ENCODE data around the gene CLTRN. TPM values are rescaled to one million over a fixed set of nuclear protein-coding genes. Genes with fewer than 3 reads are reported as not detected.

Gene CLTRN
- total RNA-seq, 2 donors from 2014 or later = 1.8 to 8.5 TPM

DNA sequence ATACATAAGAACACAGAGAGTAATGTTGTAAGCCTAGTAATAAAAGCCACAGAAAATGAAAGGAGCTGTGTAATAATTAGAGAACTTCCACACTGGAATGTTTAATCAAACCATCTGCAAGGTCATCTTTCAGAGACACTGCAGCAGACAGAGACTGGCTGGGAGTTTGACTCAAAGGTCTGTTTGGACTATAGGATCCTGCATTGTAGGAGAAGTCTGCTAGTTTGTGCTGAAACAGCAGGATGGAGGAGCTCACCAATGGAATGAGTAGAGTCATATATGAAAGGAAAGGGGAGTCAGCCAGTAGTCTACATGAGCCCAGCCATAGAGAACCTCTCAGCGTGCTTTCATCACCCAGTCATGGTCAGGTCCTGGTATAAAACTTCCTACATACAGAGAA lies 59.4 kb downstream of the CLTRN start:
- DNase-seq = no peak
- TF ChIP-seq, protein P1, sequence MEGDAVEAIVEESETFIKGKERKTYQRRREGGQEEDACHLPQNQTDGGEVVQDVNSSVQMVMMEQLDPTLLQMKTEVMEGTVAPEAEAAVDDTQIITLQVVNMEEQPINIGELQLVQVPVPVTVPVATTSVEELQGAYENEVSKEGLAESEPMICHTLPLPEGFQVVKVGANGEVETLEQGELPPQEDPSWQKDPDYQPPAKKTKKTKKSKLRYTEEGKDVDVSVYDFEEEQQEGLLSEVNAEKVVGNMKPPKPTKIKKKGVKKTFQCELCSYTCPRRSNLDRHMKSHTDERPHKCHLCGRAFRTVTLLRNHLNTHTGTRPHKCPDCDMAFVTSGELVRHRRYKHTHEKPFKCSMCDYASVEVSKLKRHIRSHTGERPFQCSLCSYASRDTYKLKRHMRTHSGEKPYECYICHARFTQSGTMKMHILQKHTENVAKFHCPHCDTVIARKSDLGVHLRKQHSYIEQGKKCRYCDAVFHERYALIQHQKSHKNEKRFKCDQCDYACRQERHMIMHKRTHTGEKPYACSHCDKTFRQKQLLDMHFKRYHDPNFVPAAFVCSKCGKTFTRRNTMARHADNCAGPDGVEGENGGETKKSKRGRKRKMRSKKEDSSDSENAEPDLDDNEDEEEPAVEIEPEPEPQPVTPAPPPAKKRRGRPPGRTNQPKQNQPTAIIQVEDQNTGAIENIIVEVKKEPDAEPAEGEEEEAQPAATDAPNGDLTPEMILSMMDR (conservative IDR thresholded peaks at IDR 0.05) = no peak
- Mint-ChIP-seq H3K36me3 (ENCODE audit: low read depth) (no peaks in the 10 kb centered on the region), H3K4me1 (peaks cover 27% of the 10 kb centered on the region), H3K9me3 (no peaks in the 10 kb centered on the region), H3K27me3 (ENCODE audit: insufficient read depth) (no peaks in the 10 kb centered on the region), H3K4me3 (no peak overlapping the region), H3K27ac (no peak overlapping the region)
- Histone ChIP-seq H3K27ac (ENCODE audit: low read depth, low read length) (no peak overlapping the region), H3K36me3 (ENCODE audit: control insufficient read depth, insufficient read depth, low read length) (no peaks in the 10 kb centered on the region), H3K9me3 (ENCODE audit: control insufficient read depth, low read length) (no peaks in the 10 kb centered on the region), H3K27me3 (ENCODE audit: control insufficient read depth, insufficient read depth, low read length, poor library complexity, severe bottlenecking) (no peaks in the 10 kb centered on the region), H3K9ac (ENCODE audit: extremely low read depth, low read length, poor library complexity, severe bottlenecking) (no peak overlapping the region), H3K4me1 (ENCODE audit: control insufficient read depth, insufficient read depth, low read length) (no peaks in the 10 kb centered on the region), H3K4me3 (ENCODE audit: low read length) (no peak overlapping the region)
- WGBS, 2 experiments (ENCODE audit: insufficient coverage in 1 of 2, insufficient read length in 1 of 2) = 100% methylated on average over 1 of the region's 1 CpG; no CpG with 5 or more reads in 1 of the 2 experiments

DNA sequence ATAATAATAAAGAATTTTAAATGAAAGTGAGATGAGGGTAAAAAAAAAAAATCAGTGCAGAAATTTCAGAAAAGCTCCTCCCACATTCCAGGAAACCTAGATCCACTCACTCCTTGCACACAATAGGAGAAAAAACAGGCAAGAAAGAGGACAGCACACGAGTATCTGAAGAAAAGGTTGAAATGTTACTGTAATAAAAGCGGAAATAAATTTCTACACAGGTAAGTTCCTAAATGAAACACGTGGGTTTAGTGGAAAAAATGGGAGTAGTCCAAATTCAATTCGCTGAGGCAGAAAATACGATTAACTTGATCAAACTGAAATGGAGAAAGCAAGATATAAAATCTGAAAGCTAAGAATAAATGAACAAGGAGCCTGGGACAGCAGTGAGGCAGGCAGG lies 61.8 kb downstream of the CLTRN start:
- 90 to 100% methylated on average over 3 to 5 of the region's 5 CpGs for WGBS, 2 experiments (ENCODE audit: insufficient coverage in 1 of 2, insufficient read length in 1 of 2)
- Mint-ChIP-seq H3K36me3 (ENCODE audit: low read depth) (no peaks in the 10 kb centered on the region), H3K27ac (no peak overlapping the region), H3K27me3 (ENCODE audit: insufficient read depth) (no peaks in the 10 kb centered on the region), H3K4me1 (peaks cover 32% of the 10 kb centered on the region), H3K9me3 (no peaks in the 10 kb centered on the region), H3K4me3 (no peak overlapping the region)
- no peak overlapping the region for H3K27ac ChIP-seq (ENCODE audit: low read depth, low read length)
- H3K9me3 ChIP-seq (ENCODE audit: control insufficient read depth, low read length) = no peaks in the 10 kb centered on the region
- DNase-seq = no peak
- no peak overlapping the region for H3K4me3 ChIP-seq (ENCODE audit: low read length)
- H3K4me1 ChIP-seq (ENCODE audit: control insufficient read depth, insufficient read depth, low read length) = peaks cover 6% of the 10 kb centered on the region
- H3K36me3 ChIP-seq (ENCODE audit: control insufficient read depth, insufficient read depth, low read length) = no peaks in the 10 kb centered on the region
- no peaks in the 10 kb centered on the region for H3K27me3 ChIP-seq (ENCODE audit: control insufficient read depth, insufficient read depth, low read length, poor library complexity, severe bottlenecking)
- TF ChIP-seq, protein P1 (conservative IDR thresholded peaks at IDR 0.05) = no peak
- H3K9ac ChIP-seq (ENCODE audit: extremely low read depth, low read length, poor library complexity, severe bottlenecking) = no peak overlapping the region

DNA sequence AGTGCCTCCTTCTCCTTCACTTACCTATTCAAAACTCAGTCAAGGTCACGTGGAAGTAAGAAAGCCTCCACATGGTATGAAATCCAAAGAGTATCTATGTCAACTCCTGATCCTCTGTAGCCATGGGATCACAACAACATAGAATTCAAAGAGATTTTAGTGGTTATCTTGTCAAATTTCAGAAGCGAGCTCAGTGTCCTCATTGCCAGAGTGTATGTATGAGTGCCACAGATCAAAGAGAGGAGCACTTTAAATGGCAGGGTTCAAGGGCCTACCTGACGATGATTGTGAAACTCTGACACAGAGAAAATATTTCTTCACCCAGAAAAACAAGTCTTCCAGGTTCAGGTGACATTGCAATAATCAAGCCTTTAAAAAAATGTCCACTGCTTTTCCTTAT lies 62.7 kb downstream of the CLTRN start:
- WGBS, 2 experiments (ENCODE audit: insufficient coverage in 1 of 2, insufficient read length in 1 of 2) = 92% methylated on average over 2 of the region's 3 CpGs; no CpG with 5 or more reads in 1 of the 2 experiments
- H3K9ac ChIP-seq (ENCODE audit: extremely low read depth, low read length, poor library complexity, severe bottlenecking) = no peak overlapping the region
- H3K27me3 ChIP-seq (ENCODE audit: control insufficient read depth, insufficient read depth, low read length, poor library complexity, severe bottlenecking) = no peaks in the 10 kb centered on the region
- H3K4me1 ChIP-seq (ENCODE audit: control insufficient read depth, insufficient read depth, low read length) = peaks cover 6% of the 10 kb centered on the region
- Mint-ChIP-seq H3K27me3 (ENCODE audit: insufficient read depth) (no peaks in the 10 kb centered on the region), H3K36me3 (ENCODE audit: low read depth) (no peaks in the 10 kb centered on the region), H3K27ac (no peak overlapping the region), H3K4me3 (no peak overlapping the region), H3K9me3 (no peaks in the 10 kb centered on the region), H3K4me1 (peaks cover 34% of the 10 kb centered on the region)
- TF ChIP-seq, protein P1 (conservative IDR thresholded peaks at IDR 0.05) = no peak
- H3K36me3 ChIP-seq (ENCODE audit: control insufficient read depth, insufficient read depth, low read length) = no peaks in the 10 kb centered on the region
- H3K4me3 ChIP-seq (ENCODE audit: low read length) = no peak overlapping the region
- no peak overlapping the region for H3K27ac ChIP-seq (ENCODE audit: low read depth, low read length)
- no peak for DNase-seq
- H3K9me3 ChIP-seq (ENCODE audit: control insufficient read depth, low read length) = no peaks in the 10 kb centered on the region
